ENCODE data around the gene CITED2. TPM values are rescaled to one million over a fixed set of nuclear protein-coding genes. Genes with fewer than 3 reads are reported as not detected.

CITED2 gene
- total RNA-seq, 2 donors from 2014 or later: 113 to 119 TPM

DNA sequence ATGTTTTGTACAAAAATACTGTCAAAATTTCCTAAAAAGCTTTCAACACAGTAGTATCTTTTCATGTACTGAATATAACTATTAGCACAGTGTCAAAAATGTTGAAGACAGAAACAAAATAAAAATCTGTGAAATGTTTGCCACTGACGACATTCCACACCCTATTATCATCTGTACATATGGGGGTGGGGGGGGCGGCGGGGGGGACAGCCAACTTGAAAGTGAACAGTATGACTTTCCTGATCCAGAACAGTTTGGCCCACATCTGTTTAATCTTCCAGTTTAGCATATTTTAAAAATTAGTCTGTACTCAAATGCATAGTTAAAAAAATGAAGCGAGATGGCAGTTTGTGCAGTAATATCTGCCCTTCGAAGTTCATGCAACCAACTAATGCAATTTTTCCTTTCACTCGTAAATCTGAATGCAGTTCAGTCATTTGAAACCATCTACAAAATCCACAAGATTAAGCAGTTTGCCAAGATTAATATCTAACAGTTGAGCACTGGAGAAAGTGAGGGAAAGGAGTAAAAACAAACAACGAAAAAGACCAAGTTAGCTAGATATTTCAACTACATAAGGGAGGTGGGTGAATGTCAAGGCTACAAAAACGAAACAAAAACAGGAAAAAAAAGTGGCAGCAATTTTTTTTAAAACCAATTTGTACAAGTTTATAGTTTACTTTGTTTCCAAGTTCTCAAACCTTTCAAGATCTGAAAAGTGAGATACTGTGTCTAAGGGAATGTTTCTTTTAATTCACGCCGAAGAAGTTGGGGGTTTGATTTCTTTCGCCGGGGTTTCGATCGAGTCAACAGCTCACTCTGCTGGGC lies 1.9 kb downstream of the CITED2 start:
- intact Hi-C loops (cut with DNase I): loop anchor here (5.0 to 10.0 kb wide), 3 partner anchors 225 to 1072 kb away; no protein-coding TSS in a partner anchor

DNA sequence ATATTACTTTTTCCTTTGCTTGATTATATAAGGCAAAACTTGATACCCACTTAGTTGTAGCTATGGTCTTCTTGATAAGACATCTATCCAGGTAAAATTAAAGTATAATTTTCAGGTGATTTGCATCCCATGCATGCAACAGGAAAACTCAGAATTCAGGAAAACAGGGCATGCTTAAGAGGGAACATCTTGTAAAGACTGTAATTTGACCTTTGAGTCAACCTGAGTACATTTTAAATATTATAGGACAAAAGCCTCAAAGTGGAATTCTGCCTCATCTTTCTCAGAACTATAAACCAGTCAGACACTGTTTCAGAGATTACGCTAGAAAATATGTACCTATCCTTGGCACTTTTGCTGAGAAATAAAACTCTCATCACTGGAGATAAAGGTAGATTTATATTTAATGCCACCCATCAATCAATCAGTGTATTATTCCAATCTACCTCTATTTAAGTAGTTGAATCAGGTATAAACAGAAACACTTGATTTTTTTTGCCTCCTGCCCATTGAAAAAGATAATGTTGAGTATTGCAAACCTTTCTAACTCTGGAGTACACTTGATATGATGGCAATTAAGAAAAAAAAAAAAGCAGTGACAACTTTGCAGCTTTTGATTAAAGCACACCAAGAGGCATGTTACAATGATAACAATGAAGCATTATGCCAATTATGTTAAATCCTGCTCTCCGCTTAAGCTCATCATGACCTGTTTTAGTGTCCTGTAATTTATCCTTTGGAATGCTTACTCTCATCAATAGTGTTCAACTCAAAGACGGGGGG lies 2.8 kb downstream of the CITED2 start:
- H3K27me3 ChIP-seq: no peaks in the 10 kb centered on the region
- H3K9ac ChIP-seq (ENCODE audit: low read depth in 2 of 2, low read length in 2 of 2): peak overlapping the region in 1 of 2 donors; percentile 71
- peaks cover 15% of the 10 kb centered on the region for H3K4me1 ChIP-seq
- H3K9me3 ChIP-seq: no peaks in the 10 kb centered on the region
- intact Hi-C loops (cut with DNase I): loop anchor here (5.0 to 10.0 kb wide), 3 partner anchors 226 to 1073 kb away; no protein-coding TSS in a partner anchor
- H3K4me3 ChIP-seq: peak overlapping the region; percentile 70
- no peaks in the 10 kb centered on the region for H3K36me3 ChIP-seq
- TF ChIP-seq, protein P1, sequence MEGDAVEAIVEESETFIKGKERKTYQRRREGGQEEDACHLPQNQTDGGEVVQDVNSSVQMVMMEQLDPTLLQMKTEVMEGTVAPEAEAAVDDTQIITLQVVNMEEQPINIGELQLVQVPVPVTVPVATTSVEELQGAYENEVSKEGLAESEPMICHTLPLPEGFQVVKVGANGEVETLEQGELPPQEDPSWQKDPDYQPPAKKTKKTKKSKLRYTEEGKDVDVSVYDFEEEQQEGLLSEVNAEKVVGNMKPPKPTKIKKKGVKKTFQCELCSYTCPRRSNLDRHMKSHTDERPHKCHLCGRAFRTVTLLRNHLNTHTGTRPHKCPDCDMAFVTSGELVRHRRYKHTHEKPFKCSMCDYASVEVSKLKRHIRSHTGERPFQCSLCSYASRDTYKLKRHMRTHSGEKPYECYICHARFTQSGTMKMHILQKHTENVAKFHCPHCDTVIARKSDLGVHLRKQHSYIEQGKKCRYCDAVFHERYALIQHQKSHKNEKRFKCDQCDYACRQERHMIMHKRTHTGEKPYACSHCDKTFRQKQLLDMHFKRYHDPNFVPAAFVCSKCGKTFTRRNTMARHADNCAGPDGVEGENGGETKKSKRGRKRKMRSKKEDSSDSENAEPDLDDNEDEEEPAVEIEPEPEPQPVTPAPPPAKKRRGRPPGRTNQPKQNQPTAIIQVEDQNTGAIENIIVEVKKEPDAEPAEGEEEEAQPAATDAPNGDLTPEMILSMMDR (IDR thresholded peaks at IDR 0.05): no peak
- H3K27ac ChIP-seq: peak overlapping the region; percentile 97
- no peak for DNase-seq

More for the DNA sequence above, 1.9 kb downstream of the CITED2 start:
- peak overlapping the region; percentile 94 to 100 for H3K9ac ChIP-seq (ENCODE audit: low read depth in 2 of 2, low read length in 2 of 2)
- H3K27me3 ChIP-seq: no peaks in the 10 kb centered on the region
- DNase-seq: no peak
- no peaks in the 10 kb centered on the region for H3K9me3 ChIP-seq
- H3K27ac ChIP-seq: peak overlapping the region; percentile 97
- H3K36me3 ChIP-seq: no peaks in the 10 kb centered on the region
- TF ChIP-seq, protein P1 (IDR thresholded peaks at IDR 0.05): no peak
- peak overlapping the region; percentile 70 for H3K4me3 ChIP-seq
- H3K4me1 ChIP-seq: peaks cover 15% of the 10 kb centered on the region

DNA sequence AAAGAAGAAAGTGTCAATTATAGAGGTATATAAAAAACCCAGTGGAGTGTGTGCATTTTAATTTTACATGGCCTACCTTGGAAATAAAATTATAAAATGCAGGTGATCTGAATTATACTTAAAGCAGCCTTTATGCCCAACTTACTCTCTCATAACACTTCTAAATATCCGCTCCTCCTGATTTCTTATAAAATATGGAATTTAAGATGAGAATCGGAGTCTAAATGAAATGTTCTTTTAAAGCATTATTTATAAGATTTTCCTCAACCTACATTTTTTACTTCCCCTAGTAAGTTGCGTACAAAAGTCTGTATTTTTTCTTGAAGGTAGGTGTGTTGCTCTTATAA lies 3.5 kb downstream of the CITED2 start:
- TF ChIP-seq, protein P1 (IDR thresholded peaks at IDR 0.05): no peak
- peaks cover 15% of the 10 kb centered on the region for H3K4me1 ChIP-seq
- H3K9me3 ChIP-seq: no peaks in the 10 kb centered on the region
- no peaks in the 10 kb centered on the region for H3K27me3 ChIP-seq
- peak overlapping the region in 1 of 2 donors; percentile 71 for H3K9ac ChIP-seq (ENCODE audit: low read depth in 2 of 2, low read length in 2 of 2)
- intact Hi-C loops (cut with DNase I): loop anchor here (5.0 to 10.0 kb wide), 3 partner anchors 226 to 1074 kb away; no protein-coding TSS in a partner anchor
- no peak for DNase-seq
- H3K36me3 ChIP-seq: no peaks in the 10 kb centered on the region
- no peak overlapping the region for H3K4me3 ChIP-seq
- H3K27ac ChIP-seq: peak overlapping the region; percentile 97

DNA sequence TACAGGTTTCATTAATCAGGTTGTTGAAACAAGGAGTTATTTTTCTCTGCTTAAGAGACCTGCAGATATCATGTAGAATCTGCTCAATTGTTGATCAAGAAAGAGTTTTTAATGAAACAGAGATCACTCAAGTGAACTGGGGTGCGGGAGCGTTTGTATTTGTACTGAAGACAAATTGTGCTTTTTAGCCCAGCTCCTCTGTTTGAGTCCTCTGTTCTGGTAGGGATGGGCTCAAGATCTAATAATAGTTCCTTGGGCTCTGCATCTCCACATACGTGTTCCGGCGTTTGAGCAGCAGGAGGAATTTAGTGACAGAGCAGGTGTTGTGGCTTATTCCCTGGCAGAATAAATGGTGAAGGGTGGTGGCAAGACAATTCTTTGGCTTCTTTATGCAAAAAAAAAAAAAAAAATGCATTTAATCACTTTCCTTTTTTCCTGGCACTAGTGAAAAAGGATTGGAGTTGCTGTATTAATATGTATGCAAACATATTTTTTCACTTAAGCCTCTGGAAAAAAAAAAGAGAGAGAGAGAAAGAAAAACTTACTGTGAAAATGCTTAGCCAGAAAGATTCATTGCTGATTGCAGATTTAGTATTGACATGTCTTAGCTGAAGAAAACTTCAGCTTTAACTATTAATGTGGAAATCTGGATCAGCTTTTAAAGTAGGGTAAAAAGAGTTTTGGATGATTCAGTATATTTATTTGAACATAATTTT lies 4.0 kb downstream of the CITED2 start:
- H3K4me1 ChIP-seq: peaks cover 15% of the 10 kb centered on the region
- intact Hi-C loops (cut with DNase I): loop anchor here (5.0 to 10.0 kb wide), 3 partner anchors 227 to 1074 kb away; no protein-coding TSS in a partner anchor
- no peak for DNase-seq
- no peak overlapping the region for H3K4me3 ChIP-seq
- H3K9me3 ChIP-seq: no peaks in the 10 kb centered on the region
- H3K36me3 ChIP-seq: no peaks in the 10 kb centered on the region
- H3K9ac ChIP-seq (ENCODE audit: low read depth in 2 of 2, low read length in 2 of 2): peak overlapping the region in 1 of 2 donors; percentile 59
- no peaks in the 10 kb centered on the region for H3K27me3 ChIP-seq
- H3K27ac ChIP-seq: peak overlapping the region; percentile 52
- TF ChIP-seq, protein P1 (IDR thresholded peaks at IDR 0.05): no peak

Measured in colonic mucosa (tissue), 4 donors.